ENCODE results near the gene EHBP1L1.

EHBP1L1 gene

DNA sequence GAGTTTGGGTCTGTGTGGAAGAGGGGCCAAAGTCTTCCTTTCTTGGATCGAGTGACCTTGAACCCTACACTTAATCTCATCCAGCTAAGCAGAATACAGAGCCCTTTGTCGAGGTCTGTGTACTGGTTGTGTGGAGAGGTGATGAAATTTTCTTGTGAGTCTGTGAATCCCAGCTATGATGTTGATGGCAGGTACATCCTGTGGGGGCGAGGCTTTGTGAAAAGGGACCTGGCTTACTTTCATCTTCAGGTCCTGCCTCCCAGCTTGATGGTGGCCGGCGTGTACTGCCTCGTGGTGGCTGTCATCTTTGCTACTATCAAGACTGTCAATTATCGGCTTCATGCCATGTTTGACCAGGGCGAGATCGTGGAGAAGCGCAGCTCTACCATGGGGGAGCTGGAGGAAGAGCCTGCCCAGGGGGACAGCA is 40.7 kb downstream of the EHBP1L1 start:
- no peak for DNase-seq (ENCODE audit: low read depth in 2 of 2)

DNA sequence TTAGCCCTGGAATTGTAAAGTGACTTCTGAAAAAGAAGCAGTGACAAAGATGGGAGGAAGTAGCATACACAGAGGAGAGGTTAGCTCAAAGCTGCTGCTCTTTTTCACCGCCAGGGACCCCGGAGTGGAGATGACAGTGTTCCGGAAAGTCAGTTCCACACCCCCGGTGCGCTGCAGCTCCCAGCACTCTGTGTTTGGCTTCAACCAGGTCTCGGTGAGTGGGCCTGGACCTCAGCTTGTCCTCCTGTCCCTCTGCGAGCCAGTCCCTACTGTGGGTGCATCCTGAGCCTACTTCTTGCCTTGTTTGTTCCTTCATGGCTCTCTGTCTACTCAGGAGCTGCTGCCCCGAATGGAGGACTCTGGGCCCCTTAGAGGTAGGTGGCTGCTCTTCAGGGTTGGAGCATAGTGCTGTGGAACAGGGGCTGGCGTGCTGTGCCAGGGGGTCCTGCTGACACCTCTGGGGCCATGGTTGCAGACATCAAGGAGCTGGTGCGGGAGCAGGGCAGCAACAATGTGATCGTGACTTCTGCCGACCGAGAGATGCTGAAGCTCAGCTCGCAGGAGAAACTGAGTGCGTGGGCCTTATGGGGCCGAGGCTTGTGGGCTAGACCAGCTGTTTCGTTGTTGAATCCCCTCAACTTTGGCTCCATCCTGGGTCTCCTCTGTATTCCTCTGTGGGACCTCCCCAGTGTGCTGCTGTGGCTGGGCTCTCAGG is 41.4 kb downstream of the EHBP1L1 start:
- DNase-seq (ENCODE audit: low read depth in 2 of 2), result no peak

DNA sequence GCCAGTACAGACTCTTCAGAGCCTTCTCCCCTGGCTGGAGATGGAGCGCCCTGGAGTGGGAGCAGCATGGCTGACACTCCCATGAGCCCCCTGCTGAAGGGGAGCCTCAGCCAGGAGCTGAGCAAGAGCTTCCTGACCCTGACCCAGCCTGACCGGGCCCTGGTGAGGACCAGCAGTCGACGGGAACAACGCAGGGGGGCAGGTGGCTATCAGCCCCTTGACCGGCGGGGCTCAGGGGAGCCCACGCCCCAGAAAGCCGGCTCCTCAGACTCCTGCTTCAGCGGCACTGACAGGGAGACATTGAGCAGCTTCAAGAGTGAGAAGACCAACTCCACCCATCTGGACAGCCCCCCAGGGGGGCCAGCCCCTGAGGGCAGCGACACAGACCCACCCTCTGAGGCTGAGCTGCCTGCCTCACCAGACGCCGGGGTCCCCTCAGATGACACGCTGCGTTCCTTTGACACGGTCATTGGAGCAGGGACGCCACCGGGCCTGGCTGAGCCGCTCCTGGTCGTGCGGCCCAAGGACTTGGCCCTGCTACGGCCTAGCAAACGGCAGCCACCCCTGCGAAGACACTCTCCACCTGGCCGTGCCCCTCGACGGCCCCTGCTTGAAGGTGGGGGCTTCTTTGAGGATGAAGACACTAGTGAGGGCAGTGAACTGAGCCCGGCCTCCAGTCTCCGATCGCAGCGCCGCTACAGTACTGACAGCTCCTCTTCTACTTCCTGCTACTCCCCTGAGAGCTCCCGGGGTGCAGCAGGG is 42.3 kb downstream of the EHBP1L1 start:
- DNase-seq (ENCODE audit: low read depth in 2 of 2), result no peak

DNA sequence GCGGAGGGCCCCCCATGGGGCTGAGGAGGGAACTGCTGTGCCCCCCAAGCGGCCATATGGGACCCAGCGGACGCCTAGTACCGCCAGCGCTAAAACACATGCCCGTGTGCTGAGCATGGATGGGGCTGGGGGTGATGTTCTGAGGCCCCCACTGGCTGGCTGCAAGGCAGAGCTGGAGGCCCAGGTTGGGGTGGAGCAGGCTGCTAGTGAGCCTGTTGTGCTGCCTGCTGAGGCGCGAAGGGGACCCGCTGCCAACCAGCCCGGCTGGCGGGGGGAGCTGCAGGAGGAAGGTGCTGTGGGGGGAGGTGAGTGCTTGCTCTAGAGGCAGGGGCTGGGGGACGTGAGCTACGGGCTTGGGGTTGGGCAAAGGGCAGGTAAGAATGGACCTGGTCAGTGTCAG is 42.9 kb downstream of the EHBP1L1 start:
- DNase-seq (ENCODE audit: low read depth in 2 of 2), result no peak

DNA sequence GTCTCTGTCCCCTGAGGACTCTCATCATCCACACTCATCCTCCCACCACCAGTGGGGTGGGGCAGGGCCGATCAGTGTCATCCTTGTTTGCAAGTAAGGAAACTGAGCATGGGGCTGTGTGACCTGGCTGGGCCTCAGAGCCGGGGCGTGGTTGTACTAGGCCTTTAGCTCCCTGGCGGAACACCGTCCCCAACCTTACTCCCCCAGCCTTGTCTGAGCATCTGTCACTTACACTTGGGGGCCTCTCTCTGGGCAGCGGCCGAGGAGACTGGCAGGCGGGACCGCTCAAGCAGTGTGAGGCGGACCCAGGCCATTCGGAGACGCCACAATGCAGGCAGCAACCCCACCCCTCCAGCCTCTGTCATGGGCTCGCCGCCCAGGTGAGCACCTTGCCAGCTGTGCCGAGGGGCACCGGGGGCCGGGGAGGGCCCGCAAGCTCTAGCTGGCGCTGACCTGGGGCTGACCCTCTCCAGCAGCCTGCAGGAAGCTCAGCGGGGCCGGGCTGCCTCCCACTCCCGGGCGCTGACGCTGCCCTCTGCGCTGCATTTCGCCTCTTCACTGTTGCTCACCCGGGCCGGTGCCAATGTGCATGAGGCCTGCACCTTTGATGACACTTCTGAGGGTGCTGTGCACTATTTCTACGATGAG is 43.6 kb downstream of the EHBP1L1 start:
- no peak for DNase-seq (ENCODE audit: low read depth in 2 of 2)

DNA sequence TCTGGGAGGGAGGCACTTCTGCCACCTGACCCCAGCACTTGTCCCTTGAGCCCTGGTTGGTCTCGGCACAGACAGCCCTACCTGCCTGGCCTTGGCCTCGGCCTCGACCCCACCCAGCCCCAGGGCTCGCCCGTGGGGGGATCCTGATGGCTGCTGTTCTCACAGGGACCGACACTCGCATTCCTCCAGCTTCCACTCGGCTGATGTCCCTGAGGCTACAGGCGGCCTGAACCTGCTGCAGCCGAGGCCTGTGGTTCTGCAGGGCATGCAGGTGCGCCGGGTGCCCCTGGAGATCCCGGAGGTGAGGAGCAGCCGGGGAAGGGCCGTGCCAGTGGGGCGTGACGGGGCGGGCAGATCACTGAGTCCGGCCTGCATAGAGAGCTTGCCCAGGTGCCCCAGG is 44.8 kb downstream of the EHBP1L1 start:
- no peak for DNase-seq (ENCODE audit: low read depth in 2 of 2)

DNA sequence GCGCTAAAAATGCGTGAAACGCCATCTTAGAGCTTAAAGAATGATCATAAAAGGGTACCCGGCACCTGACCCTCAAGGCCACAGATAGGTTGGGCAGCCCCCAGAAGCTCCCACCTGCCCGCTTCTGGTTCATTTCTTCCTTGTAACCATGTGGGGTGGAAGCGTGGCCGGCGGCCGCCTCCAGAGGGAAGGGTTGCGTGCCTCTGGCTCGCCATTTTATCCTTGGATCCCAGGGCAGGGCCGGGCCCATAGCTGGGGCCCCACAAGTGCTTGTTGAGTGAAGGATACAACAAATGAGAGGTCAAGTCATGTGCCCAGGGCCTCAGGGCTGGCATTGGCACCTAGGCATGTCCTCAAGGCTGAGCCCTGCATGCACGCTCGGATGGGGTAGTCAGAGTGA is 45.6 kb downstream of the EHBP1L1 start:
- no peak for DNase-seq (ENCODE audit: low read depth in 2 of 2)

DNA sequence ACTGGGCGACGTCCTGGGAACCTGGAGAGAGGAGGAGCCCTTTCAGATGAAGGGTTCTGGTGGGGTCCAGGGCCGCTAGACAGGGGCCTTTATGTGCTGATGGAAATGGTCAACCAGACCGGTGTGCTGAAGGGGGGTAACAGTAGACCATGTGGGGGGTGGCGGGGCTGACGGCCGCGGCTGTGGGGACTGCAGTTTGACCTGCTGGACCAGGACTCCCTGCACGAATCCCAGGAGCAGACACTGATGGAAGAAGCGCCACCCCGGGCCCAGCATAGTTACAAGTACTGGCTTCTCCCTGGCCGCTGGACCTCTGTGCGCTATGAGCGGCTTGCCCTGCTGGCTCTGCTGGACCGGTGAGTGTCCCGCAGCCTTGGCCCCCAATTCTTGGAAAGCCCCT is 46.2 kb downstream of the EHBP1L1 start:
- no peak for DNase-seq (ENCODE audit: low read depth in 2 of 2)

DNA sequence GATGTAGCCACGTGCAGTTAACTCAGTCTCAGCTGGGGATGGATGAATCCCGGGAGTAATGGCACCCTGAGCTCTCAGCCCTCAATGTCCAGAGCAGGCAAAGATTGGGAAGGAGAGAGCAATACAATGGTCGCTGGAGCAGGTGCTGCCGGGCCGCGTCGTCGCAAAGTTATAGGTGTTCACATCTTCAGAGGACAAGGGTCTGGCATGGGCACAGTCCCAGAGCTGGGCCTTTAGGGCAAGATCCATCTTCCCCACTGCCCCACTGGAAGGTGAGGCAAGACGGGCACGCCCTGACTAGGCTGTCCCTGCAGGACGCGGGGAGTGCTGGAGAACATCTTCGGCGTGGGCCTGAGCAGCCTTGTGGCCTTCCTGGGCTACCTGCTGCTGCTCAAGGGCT is 47.3 kb downstream of the EHBP1L1 start:
- no peak for DNase-seq (ENCODE audit: low read depth in 2 of 2)

DNA sequence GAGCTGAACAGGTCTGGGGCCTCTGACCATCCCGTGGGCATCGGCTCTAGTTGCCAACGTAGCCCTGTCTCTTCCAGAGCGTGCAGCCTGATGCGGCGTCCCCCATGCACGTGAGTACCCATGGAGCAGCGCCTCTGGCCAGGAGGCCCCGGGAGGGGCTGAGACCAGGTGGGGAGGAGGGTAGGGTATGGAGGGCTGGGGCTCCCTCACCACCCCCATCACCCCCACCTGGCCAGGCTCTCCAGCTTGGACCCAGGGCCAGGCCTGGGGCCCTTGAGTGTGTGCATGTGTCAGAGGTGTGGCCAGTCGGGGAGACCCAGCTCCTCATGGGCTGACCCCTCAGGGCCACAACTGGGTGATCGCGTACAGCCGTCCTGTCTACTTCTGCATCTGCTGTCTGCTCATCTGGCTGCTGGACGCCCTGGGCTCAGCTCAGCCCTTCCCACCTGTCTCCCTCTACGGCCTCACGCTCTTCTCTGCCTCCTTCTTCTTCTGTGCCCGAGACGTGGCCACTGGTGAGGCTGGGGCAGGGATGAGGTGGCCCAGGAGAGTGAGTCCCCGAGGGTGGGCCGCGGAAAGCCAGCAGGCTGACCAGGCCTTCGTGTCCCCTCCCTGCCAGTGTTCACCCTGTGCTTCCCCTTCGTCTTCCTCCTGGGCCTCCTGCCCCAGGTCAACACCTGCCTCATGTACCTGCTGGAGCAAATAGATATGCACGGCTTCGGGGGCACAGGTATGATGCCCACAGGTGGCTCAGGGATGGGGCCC is 48.2 kb downstream of the EHBP1L1 start:
- no peak for DNase-seq (ENCODE audit: low read depth in 2 of 2)

DNA sequence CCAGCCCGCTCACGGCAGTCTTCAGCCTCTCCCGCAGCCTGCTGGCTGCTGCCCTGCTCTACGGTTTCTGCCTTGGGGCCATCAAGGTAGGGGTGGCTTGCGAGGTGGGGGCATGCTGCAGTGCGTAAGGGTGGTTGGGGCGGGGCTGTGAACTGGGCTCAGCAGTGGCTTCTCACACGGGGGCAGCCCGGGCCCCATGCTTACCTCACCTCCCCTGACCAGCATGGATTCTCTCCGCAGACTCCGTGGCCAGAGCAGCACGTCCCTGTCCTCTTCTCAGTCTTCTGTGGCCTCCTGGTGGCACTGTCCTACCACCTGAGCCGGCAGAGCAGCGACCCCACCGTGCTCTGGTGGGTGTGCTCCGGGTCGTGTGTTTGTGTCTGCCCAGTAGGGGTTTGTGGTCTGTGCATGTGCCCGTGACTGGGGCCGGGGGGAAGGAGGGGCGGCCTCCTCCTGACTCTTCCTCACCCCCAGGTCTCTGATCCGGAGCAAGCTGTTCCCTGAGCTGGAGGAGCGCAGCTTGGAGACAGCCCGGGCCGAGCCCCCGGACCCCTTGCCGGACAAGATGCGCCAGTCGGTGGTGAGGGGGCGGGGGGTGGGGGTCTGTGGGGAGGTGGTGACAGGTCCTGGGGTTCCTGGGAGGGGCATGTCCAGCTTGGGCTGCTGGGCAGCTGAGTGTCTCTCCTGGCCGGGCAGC is 49.2 kb downstream of the EHBP1L1 start:
- DNase-seq (ENCODE audit: low read depth in 2 of 2), result no peak

DNA sequence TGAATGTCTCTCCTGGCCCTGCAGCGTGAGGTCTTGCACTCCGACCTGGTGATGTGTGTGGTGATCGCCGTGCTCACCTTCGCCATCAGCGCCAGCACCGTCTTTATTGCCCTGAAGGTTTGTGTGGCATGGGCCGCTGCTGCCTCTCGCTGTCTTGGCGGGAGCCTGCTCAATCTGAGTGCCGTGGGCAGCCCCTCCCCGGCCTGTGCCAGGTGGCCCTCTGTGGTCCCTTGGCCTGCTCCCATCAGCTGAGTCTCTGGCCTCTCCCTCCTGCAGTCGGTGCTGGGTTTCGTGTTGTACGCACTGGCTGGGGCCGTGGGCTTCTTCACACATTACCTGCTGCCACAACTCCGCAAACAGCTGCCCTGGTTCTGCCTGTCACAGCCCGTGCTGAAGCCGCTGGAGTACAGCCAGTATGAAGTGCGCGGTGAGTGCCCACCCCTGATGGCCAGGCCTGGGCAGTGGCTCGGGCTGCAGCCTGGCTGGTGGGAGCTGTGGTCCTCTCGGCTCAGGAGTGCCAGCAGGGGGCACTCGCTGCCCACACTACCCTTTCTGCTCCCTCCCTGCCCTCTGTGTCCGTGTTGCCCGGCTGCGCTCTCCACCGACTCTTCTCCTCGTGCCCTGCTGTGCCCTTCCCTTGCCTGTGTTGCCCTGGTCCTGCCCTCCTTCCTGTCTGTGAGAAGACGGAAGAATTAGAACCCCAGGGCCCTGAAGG is 49.9 kb downstream of the EHBP1L1 start:
- DNase-seq (ENCODE audit: low read depth in 2 of 2), result no peak

DNA sequence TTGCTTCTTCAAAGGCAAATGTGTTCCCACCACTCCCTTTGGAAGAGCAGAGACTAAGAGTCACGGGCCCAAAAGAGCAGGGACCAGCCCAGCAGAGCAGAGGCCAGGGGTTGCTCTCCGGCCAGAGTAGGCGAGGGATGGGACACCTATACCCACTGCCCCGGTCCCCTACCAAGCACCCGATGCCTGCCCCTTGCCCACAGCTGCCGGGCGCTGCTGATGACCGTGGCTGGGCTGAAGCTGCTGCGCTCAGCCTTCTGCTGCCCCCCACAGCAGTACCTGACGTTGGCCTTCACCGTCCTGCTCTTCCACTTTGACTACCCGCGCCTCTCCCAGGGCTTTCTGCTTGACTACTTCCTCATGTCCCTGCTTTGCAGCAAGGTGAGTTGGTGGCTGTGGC is 51.3 kb downstream of the EHBP1L1 start:
- no peak for DNase-seq (ENCODE audit: low read depth in 2 of 2)

DNA sequence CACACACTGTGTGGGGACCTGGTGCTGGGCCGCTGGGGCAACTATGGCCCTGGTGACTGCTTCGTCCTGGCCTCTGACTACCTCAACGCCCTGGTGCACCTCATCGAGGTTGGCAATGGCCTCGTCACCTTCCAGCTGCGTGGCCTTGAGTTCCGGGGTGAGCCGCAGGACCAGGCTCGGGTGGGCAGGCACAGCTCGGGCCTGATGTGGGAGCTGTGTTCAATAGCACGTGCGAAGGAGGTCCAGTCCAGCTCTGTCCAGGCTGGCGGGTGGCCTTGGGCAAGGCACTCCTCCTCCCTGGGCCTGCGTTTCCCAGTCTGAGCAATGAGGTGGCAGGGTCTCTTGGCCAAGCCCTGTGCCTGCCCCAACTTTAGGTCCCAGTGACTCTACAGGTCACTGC is 53.7 kb downstream of the EHBP1L1 start:
- DNase-seq (ENCODE audit: low read depth in 2 of 2), result no peak

DNA sequence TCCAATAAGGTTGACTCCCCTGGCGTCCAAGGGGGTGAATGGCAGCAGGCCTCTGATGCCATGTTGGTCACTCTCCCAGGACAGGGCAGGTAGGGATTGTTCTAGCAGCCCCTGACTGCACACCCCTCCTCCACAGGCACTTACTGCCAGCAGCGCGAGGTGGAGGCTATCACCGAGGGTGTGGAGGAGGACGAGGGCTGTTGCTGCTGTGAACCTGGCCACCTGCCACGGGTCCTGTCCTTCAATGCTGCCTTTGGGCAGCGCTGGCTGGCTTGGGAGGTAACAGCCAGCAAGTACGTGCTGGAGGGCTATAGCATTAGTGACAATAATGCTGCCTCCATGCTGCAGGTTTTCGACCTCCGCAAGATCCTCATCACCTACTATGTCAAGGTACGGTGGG is 54.4 kb downstream of the EHBP1L1 start:
- DNase-seq (ENCODE audit: low read depth in 2 of 2), result no peak

DNA sequence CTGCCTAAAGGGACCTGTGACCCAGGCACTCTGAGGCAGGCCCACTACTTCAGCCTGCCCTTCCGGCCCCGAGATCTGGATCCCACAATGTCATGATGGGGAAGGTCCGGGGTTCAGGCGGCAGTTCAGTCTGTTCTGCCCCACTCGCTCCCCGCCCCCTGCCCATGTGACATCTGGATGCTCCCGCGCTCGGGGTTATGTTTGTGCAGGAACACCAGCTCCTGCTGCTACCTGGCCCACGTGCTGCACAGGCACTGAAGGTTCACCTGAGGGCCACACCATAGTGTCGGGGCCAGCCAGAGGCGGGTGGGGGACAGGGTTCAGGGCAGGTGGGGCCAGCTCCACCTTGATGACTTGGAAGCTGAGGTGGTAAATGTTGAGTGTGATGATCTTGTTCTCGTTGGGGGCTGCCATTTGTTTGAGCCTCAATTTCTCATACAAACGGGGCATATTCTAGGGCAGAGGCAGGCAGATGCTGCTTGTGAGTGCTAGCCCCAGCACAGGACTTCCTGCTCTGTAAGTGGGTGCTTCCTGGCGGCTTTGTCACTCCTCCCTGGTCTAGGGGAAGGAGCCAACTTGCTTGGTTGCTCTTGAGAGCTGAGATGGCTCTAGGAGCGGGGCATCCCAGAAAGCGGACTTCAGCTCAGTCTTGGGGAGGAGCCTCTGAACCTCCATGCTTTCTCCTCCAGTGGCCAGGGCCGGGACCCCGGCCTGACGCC is 57.7 kb downstream of the EHBP1L1 start:
- no peak for DNase-seq (ENCODE audit: low read depth in 2 of 2)

DNA sequence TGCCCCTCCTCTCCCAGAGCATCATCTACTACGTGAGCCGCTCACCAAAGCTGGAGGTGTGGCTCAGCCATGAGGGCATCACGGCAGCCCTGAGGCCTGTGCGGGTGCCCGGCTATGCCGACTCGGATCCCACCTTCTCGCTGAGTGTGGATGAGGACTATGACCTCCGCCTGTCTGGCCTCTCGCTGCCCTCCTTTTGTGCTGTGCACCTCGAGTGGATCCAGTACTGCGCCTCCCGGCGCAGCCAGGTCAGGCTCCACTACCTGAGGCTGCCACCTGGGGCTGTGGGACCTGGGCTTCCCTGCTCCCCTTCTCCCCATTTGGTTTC is 58.2 kb downstream of the EHBP1L1 start:
- no peak for DNase-seq (ENCODE audit: low read depth in 2 of 2)

DNA sequence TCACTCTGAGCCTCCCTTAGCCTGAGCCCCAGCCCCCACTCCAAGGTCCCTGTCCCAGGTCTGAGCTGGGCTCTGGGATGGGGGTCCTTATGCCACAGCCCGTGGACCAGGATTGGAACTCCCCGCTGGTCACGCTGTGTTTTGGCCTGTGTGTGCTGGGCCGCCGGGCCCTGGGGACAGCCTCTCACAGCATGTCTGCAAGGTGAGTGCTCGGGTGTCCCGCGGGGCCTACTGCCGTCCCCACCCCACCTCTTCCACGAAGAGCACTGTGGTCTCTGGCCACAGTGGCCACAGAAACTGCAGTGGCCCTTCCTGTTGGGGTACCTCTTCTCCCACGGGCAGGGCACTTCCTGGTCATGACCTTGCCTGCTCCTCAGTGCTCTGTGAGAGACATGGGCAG is 58.6 kb downstream of the EHBP1L1 start:
- DNase-seq (ENCODE audit: low read depth in 2 of 2), result no peak

DNA sequence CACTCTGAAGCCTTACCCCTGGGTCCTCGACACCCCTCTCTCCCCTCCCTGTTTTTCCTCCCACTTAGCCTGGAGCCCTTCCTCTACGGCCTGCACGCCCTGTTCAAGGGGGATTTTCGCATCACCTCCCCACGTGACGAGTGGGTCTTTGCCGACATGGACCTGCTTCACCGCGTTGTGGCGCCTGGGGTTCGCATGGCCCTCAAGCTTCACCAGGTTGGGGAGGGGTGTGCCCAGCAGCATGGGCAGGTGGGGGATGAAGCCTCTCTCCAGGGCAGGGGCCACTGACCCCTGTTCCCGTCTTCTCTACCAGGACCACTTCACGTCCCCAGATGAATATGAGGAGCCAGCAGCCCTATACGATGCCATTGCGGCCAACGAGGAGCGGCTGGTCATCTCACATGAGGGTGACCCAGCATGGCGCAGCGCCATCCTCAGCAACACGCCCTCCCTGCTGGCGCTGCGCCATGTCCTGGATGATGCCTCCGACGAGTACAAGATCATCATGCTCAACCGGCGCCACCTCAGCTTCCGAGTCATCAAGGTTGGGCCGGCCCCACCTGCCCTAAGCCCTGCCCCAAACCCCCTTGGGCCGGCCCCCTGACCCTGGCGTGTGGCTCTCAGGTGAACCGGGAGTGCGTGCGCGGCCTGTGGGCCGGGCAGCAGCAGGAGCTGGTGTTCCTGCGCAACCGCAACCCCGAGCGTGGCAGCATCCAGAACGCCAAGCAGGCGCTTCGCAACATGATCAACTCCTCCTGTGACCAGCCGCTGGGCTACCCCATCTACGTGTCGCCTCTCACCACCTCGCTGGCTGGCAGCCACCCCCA is 59.3 kb downstream of the EHBP1L1 start:
- no peak for DNase-seq (ENCODE audit: low read depth in 2 of 2)
